Uterus (tissue), 2 donors: Measurements from ENCODE around the gene PITRM1.

ENCODE experiments used
- CTCF ChIP-seq, 4 experiments: fragments of 200-600 bp in 2 of 4; fragments of 450-650 bp in 2 of 4; sonication (generic) in 2 of 4; IDR thresholded peaks; one replicate each; pipeline ENCODE4 v1.5.1; 2016 to 2019; ENCODE audit warnings: antibody characterized with exemption in 4 of 4, mild to moderate bottlenecking in 2 of 4, moderate library complexity in 1 of 4
- POLR2A ChIP-seq, 2 donors: fragments of 450-650 bp; IDR thresholded peaks; one replicate each; pipeline ENCODE4 v1.6.1; 2016; ENCODE audit warnings: antibody characterized with exemption in 2 of 2, mild to moderate bottlenecking in 1 of 2, moderate library complexity in 1 of 2

GRCh38 chr10:3109633-3110032 is 62.9 kb downstream of the PITRM1 start:
- TF ChIP-seq POLR2A (IDR thresholded peaks at IDR 0.05) (no peak), CTCF (IDR thresholded peaks at IDR 0.05) (no peak)
